AG09309 (cell line): ENCODE data around the gene DUSP14.

Source experiments
- DNase-seq: peaks from one replicate; pipeline ENCODE4 v3.0.0-alpha.2; 2010; ENCODE audit warnings: low read depth
- H3K4me3 ChIP-seq: 2 replicates; pipeline ENCODE4 v1.5.1; 2011; ENCODE audit warnings: mild to moderate bottlenecking, low read depth, low read length, moderate library complexity; ENCODE audit not compliant: control insufficient read depth
- CTCF ChIP-seq: IDR thresholded peaks from 2 replicates; pipeline ENCODE4 v1.5.1; 2011; ENCODE audit warnings: mild to moderate bottlenecking, low read depth, low read length, inconsistent platforms; ENCODE audit not compliant: insufficient read depth, control insufficient read depth; ENCODE audit errors: missing control alignments

Gene DUSP14

GRCh38 chr17:37458805-37459204 is 30.9 kb upstream of the DUSP14 start:
- no peak overlapping the region for H3K4me3 ChIP-seq
- TF ChIP-seq CTCF: no peak
- DNase-seq: no peak

- no peak for TF ChIP-seq CTCF
- no peak for DNase-seq
- no peak overlapping the region for H3K4me3 ChIP-seq
These were observed 28.0 kb upstream of the DUSP14 start for GRCh38 chr17:37461668-37462067.

DNA sequence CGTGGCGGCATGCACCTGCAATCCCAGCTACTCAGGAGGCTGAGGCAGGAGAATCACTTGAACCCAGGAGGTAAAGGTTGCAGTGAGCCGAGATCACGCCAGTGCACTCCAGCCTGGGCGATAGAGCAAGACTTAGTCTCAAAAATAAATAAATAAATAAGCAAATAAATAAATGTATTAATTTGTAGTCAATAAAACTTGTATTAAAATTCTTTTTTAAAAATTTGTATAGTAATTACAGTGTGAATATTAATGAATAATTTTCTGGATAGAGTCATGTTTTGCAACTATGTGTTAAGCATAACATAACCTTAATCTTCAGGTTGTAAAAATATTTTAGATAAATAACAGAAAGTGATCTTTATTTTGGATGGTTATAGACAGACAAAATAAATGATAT is 27.2 kb upstream of the DUSP14 start:
- no peak for DNase-seq
- H3K4me3 ChIP-seq: no peak overlapping the region
- no peak for TF ChIP-seq CTCF

- no peak overlapping the region for H3K4me3 ChIP-seq
- TF ChIP-seq CTCF: no peak
- no peak for DNase-seq
These were observed 26.7 kb upstream of the DUSP14 start for GRCh38 chr17:37463039-37463438.

DNA sequence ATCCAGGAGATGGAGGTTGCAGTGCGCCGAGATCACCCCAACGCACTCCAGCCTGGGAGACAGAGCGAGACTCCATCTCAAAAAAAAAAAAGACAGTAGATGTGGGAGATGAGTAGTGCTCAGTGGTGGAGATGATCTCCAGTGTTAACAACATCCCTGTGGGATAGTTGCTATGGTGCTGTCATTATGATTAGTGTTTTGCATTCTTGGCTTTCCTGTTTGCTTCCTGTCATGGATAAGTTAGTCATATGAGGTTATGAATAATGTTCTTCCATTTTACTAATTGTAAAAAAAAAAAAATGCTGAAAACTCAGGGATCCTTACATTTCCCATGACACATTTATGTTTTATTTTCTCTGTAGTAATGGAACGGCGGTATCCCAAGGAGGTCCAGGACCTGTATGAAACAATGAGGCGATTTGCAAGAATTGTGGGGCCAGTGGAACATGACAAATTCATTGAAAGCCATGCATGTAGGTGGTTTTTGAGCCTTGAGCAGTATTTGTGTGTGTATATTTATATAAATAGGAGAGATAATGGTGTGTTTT is 24.5 kb upstream of the DUSP14 start:
- DNase-seq: no peak
- TF ChIP-seq CTCF: no peak
- no peak overlapping the region for H3K4me3 ChIP-seq

GRCh38 chr17:37466471-37466870 is 23.2 kb upstream of the DUSP14 start:
- no peak for TF ChIP-seq CTCF
- no peak for DNase-seq
- no peak overlapping the region for H3K4me3 ChIP-seq

- no peak for DNase-seq
- no peak overlapping the region for H3K4me3 ChIP-seq
- TF ChIP-seq CTCF: no peak
These were observed 19.5 kb upstream of the DUSP14 start for GRCh38 chr17:37470181-37470580.
